Loucy (cell line): ENCODE measurements around the gene PPIP5K2.

Experiments
- H2AFZ ChIP-seq: fragments of 200-600 bp; sonication (generic); 2 replicates; pipeline ENCODE4 v1.6.0; 2016; ENCODE audit warnings: antibody characterized with exemption, mild to moderate bottlenecking, low read length, moderate library complexity
- H3F3A ChIP-seq: fragments of 200-600 bp; 2 replicates; pipeline ENCODE4 v1.6.0; 2016; ENCODE audit warnings: antibody characterized with exemption, low read depth, mild to moderate bottlenecking
- H3K27me3 ChIP-seq: fragments of 200-600 bp; sonication (generic); 2 replicates; pipeline ENCODE4 v1.6.1; 2014; ENCODE audit warnings: low read length, mild to moderate bottlenecking; ENCODE audit not compliant: insufficient read depth, poor library complexity, severe bottlenecking
- H3K36me3 ChIP-seq: fragments of 200-600 bp; sonication (generic); 2 replicates; pipeline ENCODE4 v1.6.1; 2016; ENCODE audit warnings: low read length; ENCODE audit not compliant: insufficient read depth
- H3K4me1 ChIP-seq: fragments of 200-600 bp; sonication (generic); 2 replicates; pipeline ENCODE4 v1.5.1; 2014; ENCODE audit warnings: low read length, mild to moderate bottlenecking; ENCODE audit not compliant: insufficient read depth, poor library complexity, severe bottlenecking
- H3K4me2 ChIP-seq: fragments of 200-600 bp; sonication (generic); 2 replicates; pipeline ENCODE4 v1.6.0; 2014; ENCODE audit warnings: antibody characterized with exemption, low read length, low read depth, mild to moderate bottlenecking; ENCODE audit not compliant: poor library complexity, severe bottlenecking
- H3K4me3 ChIP-seq: fragments of 200-600 bp; sonication (generic); 2 replicates; pipeline ENCODE4 v1.5.1; 2014; ENCODE audit warnings: low read length, mild to moderate bottlenecking, mixed read lengths; ENCODE audit not compliant: poor library complexity, severe bottlenecking
- H3K79me2 ChIP-seq: fragments of 200-600 bp; sonication (generic); 2 replicates; pipeline ENCODE4 v1.6.1; 2014; ENCODE audit warnings: low read length; ENCODE audit not compliant: insufficient read depth
- H3K9ac ChIP-seq: fragments of 200-600 bp; sonication (generic); 2 replicates; pipeline ENCODE4 v1.6.0; 2014; ENCODE audit warnings: mild to moderate bottlenecking, low read depth, low read length, moderate library complexity; ENCODE audit not compliant: poor library complexity, severe bottlenecking
- H3K9me2 ChIP-seq: fragments of 200-600 bp; sonication (generic); replicated peaks from 2 replicates; pipeline ENCODE4 v1.6.1; 2016; ENCODE audit warnings: low read depth, low read length, mixed read lengths
- H3K9me3 ChIP-seq: fragments of 200-600 bp; sonication (generic); 2 replicates; pipeline ENCODE4 v1.6.1; 2014; ENCODE audit warnings: mild to moderate bottlenecking, antibody characterized with exemption, low read length, low read depth; ENCODE audit not compliant: insufficient read depth
- H4K20me1 ChIP-seq: fragments of 200-600 bp; sonication (generic); 2 replicates; pipeline ENCODE4 v1.6.0; 2014; ENCODE audit warnings: antibody characterized with exemption, low read length, mild to moderate bottlenecking; ENCODE audit not compliant: insufficient read depth, poor library complexity, severe bottlenecking
- EZH2phosphoT487 ChIP-seq: fragments of 200-600 bp; IDR thresholded peaks from 2 replicates; pipeline ENCODE4 v1.6.1; 2018; ENCODE audit warnings: antibody characterized with exemption, mild to moderate bottlenecking, moderate library complexity, borderline replicate concordance
- TF ChIP-seq, protein P1 (sequence below): fragments of 200-600 bp; sonication (generic); conservative IDR thresholded peaks from 2 replicates; pipeline ENCODE4 v1.5.1; 2014; ENCODE audit warnings: mild to moderate bottlenecking, antibody characterized with exemption, low read length

Gene PPIP5K2

GRCh38 chr5:103259705-103260355 lies 139.7 kb downstream of the PPIP5K2 start:
- Histone ChIP-seq H3K36me3 (no peaks in the 10 kb centered on the region), H2AFZ (no peak overlapping the region), H3K79me2 (no peaks in the 10 kb centered on the region), H3K27me3 (no peaks in the 10 kb centered on the region), H3K4me1 (no peaks in the 10 kb centered on the region), H3K9me2 (no peaks in the 10 kb centered on the region), H3K4me3 (no peak overlapping the region), H3K9me3 (no peaks in the 10 kb centered on the region), H4K20me1 (no peaks in the 10 kb centered on the region), H3F3A (no peaks in the 10 kb centered on the region), H3K9ac (no peak overlapping the region), H3K4me2 (no peak overlapping the region)
- no peak for TF ChIP-seq EZH2phosphoT487
- TF ChIP-seq, protein P1, sequence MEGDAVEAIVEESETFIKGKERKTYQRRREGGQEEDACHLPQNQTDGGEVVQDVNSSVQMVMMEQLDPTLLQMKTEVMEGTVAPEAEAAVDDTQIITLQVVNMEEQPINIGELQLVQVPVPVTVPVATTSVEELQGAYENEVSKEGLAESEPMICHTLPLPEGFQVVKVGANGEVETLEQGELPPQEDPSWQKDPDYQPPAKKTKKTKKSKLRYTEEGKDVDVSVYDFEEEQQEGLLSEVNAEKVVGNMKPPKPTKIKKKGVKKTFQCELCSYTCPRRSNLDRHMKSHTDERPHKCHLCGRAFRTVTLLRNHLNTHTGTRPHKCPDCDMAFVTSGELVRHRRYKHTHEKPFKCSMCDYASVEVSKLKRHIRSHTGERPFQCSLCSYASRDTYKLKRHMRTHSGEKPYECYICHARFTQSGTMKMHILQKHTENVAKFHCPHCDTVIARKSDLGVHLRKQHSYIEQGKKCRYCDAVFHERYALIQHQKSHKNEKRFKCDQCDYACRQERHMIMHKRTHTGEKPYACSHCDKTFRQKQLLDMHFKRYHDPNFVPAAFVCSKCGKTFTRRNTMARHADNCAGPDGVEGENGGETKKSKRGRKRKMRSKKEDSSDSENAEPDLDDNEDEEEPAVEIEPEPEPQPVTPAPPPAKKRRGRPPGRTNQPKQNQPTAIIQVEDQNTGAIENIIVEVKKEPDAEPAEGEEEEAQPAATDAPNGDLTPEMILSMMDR = no peak

- Histone ChIP-seq H4K20me1 (no peaks in the 10 kb centered on the region), H3K9me3 (no peaks in the 10 kb centered on the region), H3K4me2 (no peak overlapping the region), H3K79me2 (no peaks in the 10 kb centered on the region), H3K4me1 (no peaks in the 10 kb centered on the region), H3K9ac (no peak overlapping the region), H3K27me3 (no peaks in the 10 kb centered on the region), H3K36me3 (no peaks in the 10 kb centered on the region), H2AFZ (no peak overlapping the region), H3F3A (no peaks in the 10 kb centered on the region), H3K4me3 (no peak overlapping the region), H3K9me2 (no peaks in the 10 kb centered on the region)
- TF ChIP-seq EZH2phosphoT487 = no peak
Observed at GRCh38 chr5:103260951-103261350, 140.8 kb downstream of the PPIP5K2 start.
